Epithelial cell of umbilical artery (primary cell): ENCODE results near the gene TFF3. TPM values are rescaled to one million over a fixed set of nuclear protein-coding genes. Genes with fewer than 3 reads are reported as not detected.

Experiments used
- total RNA-seq: library from RNA; depleted of rRNA; stranded (reverse); fragments of >200 nt; gene quantifications from 2 replicates; pipeline ENCODE4 v1.2.3, GENCODE V29; 2014

Gene TFF3
- total RNA-seq: not detected in 2 replicates

GRCh38 chr21:42315296-42315891 is at the start of gene TFF3:
TFF3 (minus strand) TSS chr21:42315409; CDS start chr21:42315374, 35 bp downstream.

GRCh38 chr21:42350927-42351426 is 35.8 kb upstream of the TFF3 start, which contains the start of gene TFF2:
TFF2 (minus strand) TSS chr21:42350994; CDS start chr21:42350957, 37 bp downstream.

Other genes with a start within 250 kb of the TFF3 start
- gene UMODL1, start 244.1 kb downstream of the TFF3 start, total RNA-seq: not detected in 2 replicates
- 20.2 and 35.1 TPM in 2 replicates for gene ABCG1, start 96.3 kb downstream of the TFF3 start, total RNA-seq
- gene TFF2, start 35.6 kb upstream of the TFF3 start, total RNA-seq: not detected in 2 replicates
- not detected in 2 replicates for gene TFF1, start 51.1 kb upstream of the TFF3 start, total RNA-seq
- not detected in 2 replicates for gene TMPRSS3, start 80.6 kb upstream of the TFF3 start, total RNA-seq
- not detected in 2 replicates for gene UBASH3A, start 88.5 kb upstream of the TFF3 start, total RNA-seq
- not detected in 2 replicates for gene RSPH1, start 180.8 kb upstream of the TFF3 start, total RNA-seq
- gene SLC37A1, start 198.4 kb upstream of the TFF3 start, total RNA-seq: 8.7 and 9.4 TPM in 2 replicates